DOHH2 (cell line): ENCODE data around the gene CYTH1.

Source experiments
- H3F3A ChIP-seq: fragments of 200-600 bp; sonication (generic), shearing (Covaris generic); 2 replicates; pipeline ENCODE4 v1.6.0; 2016; ENCODE audit warnings: antibody characterized with exemption, mild to moderate bottlenecking; ENCODE audit not compliant: control insufficient read depth, insufficient read depth
- H3K27ac ChIP-seq: fragments of 200-600 bp; sonication (generic); 2 replicates; pipeline ENCODE4 v1.5.1; 2014; ENCODE audit warnings: low read depth, mild to moderate bottlenecking, low read length, moderate library complexity
- H3K27me3 ChIP-seq: fragments of 200-600 bp; sonication (generic); 2 replicates; pipeline ENCODE4 v1.6.1; 2014; ENCODE audit warnings: mild to moderate bottlenecking, low read length, mixed read lengths; ENCODE audit not compliant: control insufficient read depth
- H3K36me3 ChIP-seq: fragments of 200-600 bp; sonication (generic); 2 replicates; pipeline ENCODE4 v1.6.1; 2014; ENCODE audit warnings: mild to moderate bottlenecking, low read length, moderate library complexity, mixed read lengths; ENCODE audit not compliant: control insufficient read depth
- H3K4me1 ChIP-seq: fragments of 200-600 bp; sonication (generic); 2 replicates; pipeline ENCODE4 v1.6.1; 2014; ENCODE audit warnings: mild to moderate bottlenecking, low read length, mixed read lengths; ENCODE audit not compliant: control insufficient read depth
- H3K4me2 ChIP-seq: fragments of 200-600 bp; sonication (generic); 2 replicates; pipeline ENCODE4 v1.6.0; 2014; ENCODE audit warnings: mild to moderate bottlenecking, low read length, moderate library complexity
- H3K4me3 ChIP-seq: fragments of 200-600 bp; sonication (generic); 2 replicates; pipeline ENCODE4 v1.5.1; 2014; ENCODE audit warnings: mild to moderate bottlenecking, low read length, mixed read lengths
- H3K79me2 ChIP-seq: fragments of 200-600 bp; sonication (generic); 2 replicates; pipeline ENCODE4 v1.6.1; 2014; ENCODE audit warnings: mild to moderate bottlenecking, low read length, mixed read lengths; ENCODE audit not compliant: control insufficient read depth
- H3K9me2 ChIP-seq: fragments of 200-600 bp; sonication (generic); replicated peaks from 2 replicates; pipeline ENCODE4 v1.6.1; 2014; ENCODE audit warnings: mild to moderate bottlenecking, low read length, mixed read lengths; ENCODE audit not compliant: control insufficient read depth
- H3K9me3 ChIP-seq: fragments of 200-600 bp; sonication (generic); 2 replicates; pipeline ENCODE4 v1.6.1; 2014; ENCODE audit warnings: antibody characterized with exemption, low read length, mixed read lengths; ENCODE audit not compliant: control insufficient read depth, insufficient read depth
- H4K20me1 ChIP-seq: fragments of 200-600 bp; sonication (generic); 2 replicates; pipeline ENCODE4 v1.6.0; 2014; ENCODE audit warnings: low read depth, mild to moderate bottlenecking, antibody characterized with exemption, low read length, moderate library complexity; ENCODE audit not compliant: control insufficient read depth, insufficient read depth
- EZH2phosphoT487 ChIP-seq: fragments of 200-600 bp; sonication (generic); IDR thresholded peaks from 2 replicates; pipeline ENCODE4 v1.6.1; 2017; ENCODE audit warnings: borderline replicate concordance, mild to moderate bottlenecking, antibody characterized with exemption, low read length, moderate library complexity, mixed read lengths
- TF ChIP-seq, protein P1 (sequence below): fragments of 200-600 bp; sonication (generic); IDR thresholded peaks from one replicate; pipeline ENCODE4 v1.5.1; 2014; ENCODE audit warnings: antibody characterized with exemption, mild to moderate bottlenecking, low read depth, low read length; ENCODE audit not compliant: poor library complexity, severe bottlenecking

CYTH1 gene

GRCh38 chr17:78650093-78650715 is 131.9 kb downstream of the CYTH1 start:
- no peak overlapping the region for H3K27ac ChIP-seq
- no peak overlapping the region for H3K4me3 ChIP-seq
- 0 out of 2 replicates have a peak, but pooled peaks cover 9% of the 10 kb centered on the region for H3K9me3 ChIP-seq
- no peaks in the 10 kb centered on the region for H3K36me3 ChIP-seq
- H4K20me1 ChIP-seq: no peaks in the 10 kb centered on the region
- no peaks in the 10 kb centered on the region for H3F3A ChIP-seq
- H3K9me2 ChIP-seq: no peaks in the 10 kb centered on the region
- H3K4me2 ChIP-seq: no peak overlapping the region
- H3K4me1 ChIP-seq: peaks cover 16% of the 10 kb centered on the region
- TF ChIP-seq, protein P1, sequence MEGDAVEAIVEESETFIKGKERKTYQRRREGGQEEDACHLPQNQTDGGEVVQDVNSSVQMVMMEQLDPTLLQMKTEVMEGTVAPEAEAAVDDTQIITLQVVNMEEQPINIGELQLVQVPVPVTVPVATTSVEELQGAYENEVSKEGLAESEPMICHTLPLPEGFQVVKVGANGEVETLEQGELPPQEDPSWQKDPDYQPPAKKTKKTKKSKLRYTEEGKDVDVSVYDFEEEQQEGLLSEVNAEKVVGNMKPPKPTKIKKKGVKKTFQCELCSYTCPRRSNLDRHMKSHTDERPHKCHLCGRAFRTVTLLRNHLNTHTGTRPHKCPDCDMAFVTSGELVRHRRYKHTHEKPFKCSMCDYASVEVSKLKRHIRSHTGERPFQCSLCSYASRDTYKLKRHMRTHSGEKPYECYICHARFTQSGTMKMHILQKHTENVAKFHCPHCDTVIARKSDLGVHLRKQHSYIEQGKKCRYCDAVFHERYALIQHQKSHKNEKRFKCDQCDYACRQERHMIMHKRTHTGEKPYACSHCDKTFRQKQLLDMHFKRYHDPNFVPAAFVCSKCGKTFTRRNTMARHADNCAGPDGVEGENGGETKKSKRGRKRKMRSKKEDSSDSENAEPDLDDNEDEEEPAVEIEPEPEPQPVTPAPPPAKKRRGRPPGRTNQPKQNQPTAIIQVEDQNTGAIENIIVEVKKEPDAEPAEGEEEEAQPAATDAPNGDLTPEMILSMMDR: no peak
- TF ChIP-seq EZH2phosphoT487: no peak
- H3K27me3 ChIP-seq: no peaks in the 10 kb centered on the region
- no peaks in the 10 kb centered on the region for H3K79me2 ChIP-seq

DNA sequence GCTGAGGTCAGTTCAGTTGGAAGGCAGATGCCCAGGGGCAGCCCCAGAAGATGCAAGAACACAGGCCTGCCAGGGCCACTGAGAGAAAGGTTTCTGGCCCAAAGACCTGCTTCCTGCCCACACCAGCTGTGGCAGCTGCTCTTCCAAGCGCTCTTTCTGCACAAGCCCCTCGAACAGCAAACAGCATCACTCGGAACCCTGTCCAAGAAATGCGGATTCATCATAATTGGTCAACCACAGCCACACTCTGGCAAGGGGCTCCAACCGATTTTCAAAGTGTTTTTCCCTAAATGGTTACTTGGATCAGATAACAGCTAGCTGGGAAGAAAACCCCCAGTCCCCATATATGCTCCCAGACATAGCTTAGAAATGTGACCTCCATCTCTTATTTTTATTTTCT is 133.8 kb downstream of the CYTH1 start:
- Histone ChIP-seq H3K27me3 (no peaks in the 10 kb centered on the region), H3K79me2 (no peaks in the 10 kb centered on the region), H3K27ac (no peak overlapping the region), H4K20me1 (no peaks in the 10 kb centered on the region), H3K9me2 (no peaks in the 10 kb centered on the region), H3K36me3 (no peaks in the 10 kb centered on the region), H3K4me1 (peaks cover 22% of the 10 kb centered on the region), H3K9me3 (0 out of 2 replicates have a peak, but pooled peaks cover 9% of the 10 kb centered on the region), H3K4me2 (no peak overlapping the region), H3F3A (no peaks in the 10 kb centered on the region), H3K4me3 (no peak overlapping the region)
- TF ChIP-seq, protein P1: no peak
- TF ChIP-seq EZH2phosphoT487: no peak

DNA sequence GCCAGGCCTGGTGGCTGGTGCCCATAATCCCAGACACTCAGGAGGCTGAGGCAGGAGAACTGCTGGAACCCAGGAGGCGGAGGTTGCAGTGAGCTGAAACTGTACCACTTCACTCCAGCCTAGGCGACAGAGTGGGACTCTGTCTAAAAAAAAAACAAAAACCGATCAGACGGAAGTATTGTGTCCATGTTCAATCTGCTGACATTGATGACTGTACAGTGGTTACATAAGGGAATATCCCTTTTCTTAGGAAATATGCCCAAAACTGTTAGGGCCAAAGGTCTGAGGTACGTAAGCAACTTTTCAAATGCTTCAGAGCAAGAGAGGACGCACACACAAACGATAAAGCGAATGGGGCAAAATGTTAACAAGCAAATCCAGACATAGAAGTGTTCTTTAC is 135.0 kb downstream of the CYTH1 start:
- no peak overlapping the region for H3K4me3 ChIP-seq
- H3K4me1 ChIP-seq: peaks cover 22% of the 10 kb centered on the region
- TF ChIP-seq, protein P1: no peak
- no peak for TF ChIP-seq EZH2phosphoT487
- no peaks in the 10 kb centered on the region for H3K79me2 ChIP-seq
- H3K27me3 ChIP-seq: no peaks in the 10 kb centered on the region
- no peaks in the 10 kb centered on the region for H3K9me2 ChIP-seq
- H3K36me3 ChIP-seq: no peaks in the 10 kb centered on the region
- H3K4me2 ChIP-seq: no peak overlapping the region
- 0 out of 2 replicates have a peak, but pooled peaks cover 9% of the 10 kb centered on the region for H3K9me3 ChIP-seq
- no peaks in the 10 kb centered on the region for H4K20me1 ChIP-seq
- no peak overlapping the region for H3K27ac ChIP-seq
- H3F3A ChIP-seq: no peaks in the 10 kb centered on the region
